ENCODE measurements around the gene MSI2. TPM values are rescaled to one million over a fixed set of nuclear protein-coding genes. Genes with fewer than 3 reads are reported as not detected.

Gene MSI2
- total and polyA plus RNA-seq, 9 of the 15 experiments (the other 6 are each of a cell fraction or from before 2014, with no cell fraction given), result 4.6 to 61.8 (median 42.4) TPM

DNA sequence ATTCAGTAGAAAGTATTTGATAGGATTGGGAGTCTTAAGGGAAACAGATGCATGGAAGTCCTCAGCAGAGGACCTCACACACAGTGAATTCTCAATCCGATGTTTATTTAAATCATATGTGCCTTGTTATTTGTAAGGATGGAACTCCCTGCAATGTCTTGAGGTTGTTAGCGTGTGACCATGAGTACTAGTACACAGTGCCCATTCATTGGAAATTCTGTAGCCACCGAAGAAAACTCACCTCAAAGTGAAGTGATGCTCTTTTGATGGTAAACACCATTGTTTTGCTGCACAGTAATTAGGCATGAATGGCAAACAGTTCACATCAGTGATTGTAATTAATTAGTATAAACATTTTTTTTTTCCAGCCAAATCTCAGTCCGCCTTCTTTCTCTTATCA is 173.6 kb downstream of the MSI2 start:
- H3K4me1 ChIP-seq (replicated peaks in 1 of 2; ENCODE audit: control insufficient read depth in 2 of 2, insufficient read depth in 2 of 2, low read length in 2 of 2), result peaks cover 0 to 17% of the 10 kb centered on the region in 2 experiments; a peak in 3 of 5 replicates
- WGBS (ENCODE audit: insufficient coverage, low coverage, missing lambda C conversion rate), result 77% methylated on average over 4 of the region's 4 CpGs
- no peaks in the 10 kb centered on the region for H3K27me3 ChIP-seq (ENCODE audit: control insufficient read depth in 2 of 2, insufficient read depth in 2 of 2, low read length in 2 of 2)
- H3K36me3 ChIP-seq (ENCODE audit: control insufficient read depth, insufficient read depth, low read length), result no peaks in the 10 kb centered on the region; the same call in 2 of the 3 replicates
- no peak overlapping the region for H3K27ac ChIP-seq (ENCODE audit: extremely low read depth, low read depth, low read length)
- no peak overlapping the region for H3K4me3 ChIP-seq
- POLR2A ChIA-PET, result interaction anchor here (1.2 kb wide), 1 partner anchor 50 kb away, joined by 4 read pairs; no protein-coding TSS in a partner anchor
- no peaks in the 10 kb centered on the region for H3K9me1 ChIP-seq (ENCODE audit: control insufficient read depth, insufficient read depth, low read length)
- no peaks in the 10 kb centered on the region; the same call in 1 of the 2 replicates for H4K20me1 ChIP-seq (replicated peaks; ENCODE audit: control insufficient read depth, insufficient read depth, low read length)
- ATAC-seq (no peak), FAIRE-seq (no peak), DNase-seq (ENCODE audit: extremely low read depth in 1 of 4, low spot score in 3 of 4) (no peak)
- H3K4me2 ChIP-seq (ENCODE audit: insufficient read depth, low read length), result no peak overlapping the region
- CTCF ChIA-PET (ENCODE audit: low intra/inter-chr PET ratio), result interaction anchor here (0.5 kb wide), 1 partner anchor 584 kb away, joined by 6 read pairs; no protein-coding TSS in a partner anchor
- no peak overlapping the region for H2AFZ ChIP-seq (ENCODE audit: low read depth, low read length)
- intact Hi-C loops (cut with micrococcal nuclease) (no loop called here), in situ Hi-C loops (cut with MboI) (no loop called here)
- no peak overlapping the region for H3K9ac ChIP-seq (ENCODE audit: insufficient read depth in 1 of 2, low read depth in 2 of 2, low read length in 2 of 2)
- no peaks in the 10 kb centered on the region for H3K9me3 ChIP-seq (replicated peaks; ENCODE audit: control insufficient read depth, insufficient read depth, low read depth, low read length)
- peaks cover 12% of the 10 kb centered on the region; the same call in 2 of the 3 replicates for H3K79me2 ChIP-seq (ENCODE audit: control insufficient read depth, insufficient read depth, low read length)
- BruUV-seq (replicated peaks), result no TSS peak
- no peak for TF ChIP-seq SRSF1 (IDR thresholded peaks at IDR 0.05; ENCODE audit: low read depth, low read length)
- TF ChIP-seq HNRNPH1 (optimal IDR thresholded peaks at IDR 0.05; ENCODE audit: low read depth, low read length), result no peak
- TF ChIP-seq FOXK1 (CRISPR knock-in tag; IDR thresholded peaks at IDR 0.05; ENCODE audit: borderline replicate concordance), result no peak
- TF ChIP-seq TAF15 (IDR thresholded peaks at IDR 0.05; ENCODE audit: low read depth, low read length), result no peak
- TF ChIP-seq REST (IDR thresholded peaks at IDR 0.05; ENCODE audit: borderline replicate concordance), result no peak
- TF ChIP-seq REST (CRISPR knock-in tag; IDR thresholded peaks at IDR 0.05; ENCODE audit: low read depth), result no peak
- TF ChIP-seq HES1 (IDR thresholded peaks at IDR 0.05; ENCODE audit: low read depth), result no peak
- TF ChIP-seq ZNF696 (CRISPR knock-in tag; conservative IDR thresholded peaks at IDR 0.05), result no peak

Data from K562 (cell line).